Keratinocyte (primary cell): ENCODE measurements around the gene NAPB. TPM values are rescaled to one million over a fixed set of nuclear protein-coding genes. Genes with fewer than 3 reads are reported as not detected.

Experiments used
- DNase-seq: peaks from one replicate; pipeline ENCODE4 v3.0.0-alpha.2; 2011; ENCODE audit warnings: low read depth, missing footprints, low spot score
- FAIRE-seq: peaks from 2 replicates; lab custom pipeline; 2011; peaks lifted over from hg19 to GRCh38; lab: Jason Lieb, UNC
- H2AFZ ChIP-seq: 2 replicates; pipeline ENCODE4 v1.6.0; 2012; ENCODE audit warnings: low read length, control low read depth, inconsistent platforms; ENCODE audit not compliant: control insufficient read depth
- H3K27ac ChIP-seq: 2 replicates; pipeline ENCODE4 v1.5.1; 2011; ENCODE audit warnings: low read length; ENCODE audit not compliant: control insufficient read depth, insufficient read depth
- H3K27me3 ChIP-seq: 3 replicates; pipeline ENCODE4 v1.6.0; 2011; ENCODE audit warnings: low read length; ENCODE audit not compliant: control insufficient read depth, insufficient read depth; ENCODE audit errors: extremely low read depth
- H3K36me3 ChIP-seq, 2 experiments: 2 replicates in 1 of 2; 3 replicates in 1 of 2; pipeline ENCODE4 v1.5.1; 2011; ENCODE audit warnings: low read length in 2 of 2, mild to moderate bottlenecking in 1 of 2; ENCODE audit not compliant: control insufficient read depth in 2 of 2, insufficient read depth in 2 of 2; ENCODE audit errors: extremely low read depth in 1 of 2
- H3K4me1 ChIP-seq: 3 replicates; pipeline ENCODE4 v1.5.1; 2011; ENCODE audit warnings: low read length; ENCODE audit not compliant: control insufficient read depth, insufficient read depth; ENCODE audit errors: extremely low read depth
- H3K4me2 ChIP-seq: 3 replicates; pipeline ENCODE4 v1.6.0; 2011; ENCODE audit warnings: low read depth, low read length; ENCODE audit not compliant: control insufficient read depth, insufficient read depth; ENCODE audit errors: extremely low read depth
- H3K4me3 ChIP-seq, 3 experiments: fragments of 200-600 bp in 1 of 3; sonication (generic) in 1 of 3; 2 replicates in 2 of 3; 3 replicates in 1 of 3; pipeline ENCODE4 v1.5.1; 2011 to 2016; ENCODE audit warnings: low read length in 3 of 3, mild to moderate bottlenecking in 3 of 3, control low read depth in 2 of 3, inconsistent platforms in 1 of 3, low read depth in 1 of 3, mixed read lengths in 1 of 3, mixed run types in 1 of 3, moderate library complexity in 1 of 3; ENCODE audit not compliant: control insufficient read depth in 2 of 3, insufficient read depth in 2 of 3; ENCODE audit errors: extremely low read depth in 1 of 3
- H3K79me2 ChIP-seq: 2 replicates; pipeline ENCODE4 v1.6.0; 2012; ENCODE audit warnings: low read length; ENCODE audit not compliant: control insufficient read depth, insufficient read depth
- H3K9ac ChIP-seq: 3 replicates; pipeline ENCODE4 v1.6.0; 2011; ENCODE audit warnings: low read length; ENCODE audit not compliant: control insufficient read depth, insufficient read depth; ENCODE audit errors: extremely low read depth
- H3K9me1 ChIP-seq: 3 replicates; pipeline ENCODE4 v1.6.0; 2011; ENCODE audit warnings: low read length; ENCODE audit not compliant: control insufficient read depth, insufficient read depth; ENCODE audit errors: extremely low read depth
- H3K9me3 ChIP-seq: 2 replicates; pipeline ENCODE4 v1.5.1; 2012; ENCODE audit warnings: low read depth, low read length; ENCODE audit not compliant: control insufficient read depth
- H4K20me1 ChIP-seq: 3 replicates; pipeline ENCODE4 v1.6.0; 2011; ENCODE audit warnings: low read length; ENCODE audit not compliant: control insufficient read depth, insufficient read depth; ENCODE audit errors: extremely low read depth
- EZH2 ChIP-seq: IDR thresholded peaks from one replicate; pipeline ENCODE4 v1.6.1; 2012; ENCODE audit warnings: inconsistent platforms, mild to moderate bottlenecking, low read length, moderate library complexity
- dilution Hi-C: fragments of 300-500 bp; cut with MboI; formaldehyde crosslinking; loops from one replicate; pipeline ENCODE4 v1.7.0; 2020; ENCODE audit warnings: low sequenced_read_pairs; ENCODE audit not compliant: extremely low pct_ligation_motif_present
- polyA plus RNA-seq, 5 experiments: library from polyadenylated mRNA; depleted of rRNA in 3 of 5; stranded (reverse) in 3 of 5; stranded (forward) in 1 of 5; unstranded in 1 of 5; fragments of >200 nt; gene quantifications; 1 replicate in 1 of 5; 2 replicates in 3 of 5; 3 replicates in 1 of 5; pipeline versions ENCODE4 v1.2.1 to v1.2.3, GENCODE V29; 2011 to 2012; ENCODE audit warnings: missing spikeins in 2 of 5, low read depth in 1 of 5, low replicate concordance in 1 of 5
- TF ChIP-seq, protein P1 (sequence below), 3 experiments: IDR thresholded peaks in 1 of 3; conservative IDR thresholded peaks in 1 of 3; optimal IDR thresholded peaks in 1 of 3; 2 replicates in 2 of 3; 3 replicates in 1 of 3; pipeline versions ENCODE3 to v1.5.1; 2011; ENCODE audit warnings: low read length in 3 of 3, mild to moderate bottlenecking in 3 of 3, moderate library complexity in 2 of 3, control low read depth in 1 of 3, inconsistent platforms in 1 of 3; ENCODE audit not compliant: insufficient read depth in 2 of 3; ENCODE audit errors: extremely low read depth in 1 of 3

Gene NAPB
- polyA plus RNA-seq, 1 donor (not counting 4 experiments of a cell fraction or from before 2014, with no cell fraction given) = 11.6 TPM

DNA sequence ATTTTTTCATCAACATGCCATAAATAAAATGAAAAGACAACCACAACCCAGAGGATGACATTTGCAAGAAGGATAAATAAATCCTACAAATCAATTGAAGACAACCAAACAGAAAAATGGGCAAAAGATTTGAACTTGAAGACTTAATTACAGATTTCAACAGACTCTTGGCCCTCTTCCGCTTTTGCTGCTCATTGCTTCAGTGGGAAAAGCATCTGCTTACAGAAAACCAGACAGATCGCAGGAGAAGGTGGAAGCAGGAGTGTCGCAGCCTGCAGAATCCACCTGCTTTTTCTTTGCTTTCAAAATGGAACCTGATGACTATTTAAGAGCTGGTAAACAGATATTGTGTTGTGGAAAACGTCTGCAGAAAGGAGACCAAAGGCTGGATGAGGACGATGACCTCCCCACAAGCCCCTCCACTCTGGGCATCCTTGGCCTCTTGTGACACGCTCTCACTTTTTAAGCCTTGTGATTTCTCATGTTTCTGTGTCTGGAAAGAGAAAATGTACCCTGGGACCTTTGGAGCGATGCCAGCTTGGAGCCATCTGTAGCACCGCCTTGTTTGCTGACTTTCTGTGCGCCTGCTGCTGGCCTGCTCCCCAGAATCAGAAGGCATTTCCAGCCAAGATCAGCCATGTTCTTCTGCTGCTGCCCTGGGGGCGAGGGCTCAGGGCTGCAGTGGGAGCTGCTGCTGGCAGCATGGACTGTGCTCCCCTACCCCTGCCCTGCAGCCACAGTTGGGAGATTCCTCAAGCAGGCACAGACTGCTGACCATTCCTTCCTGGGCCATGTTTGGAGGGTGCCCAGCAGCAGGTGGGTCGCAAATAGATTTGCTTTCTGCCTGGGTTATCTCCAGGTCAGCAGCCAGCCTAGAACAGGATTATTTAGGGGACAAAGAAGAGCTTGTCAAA, 14.6 kb upstream of the NAPB start:
- H3K9ac ChIP-seq = no peak overlapping the region
- DNase-seq (no peak), FAIRE-seq (no peak)
- no peak overlapping the region for H2AFZ ChIP-seq
- no peak overlapping the region for H3K4me3 ChIP-seq
- H4K20me1 ChIP-seq = no peaks in the 10 kb centered on the region
- dilution Hi-C loops = no loop called here
- TF ChIP-seq, protein P1, sequence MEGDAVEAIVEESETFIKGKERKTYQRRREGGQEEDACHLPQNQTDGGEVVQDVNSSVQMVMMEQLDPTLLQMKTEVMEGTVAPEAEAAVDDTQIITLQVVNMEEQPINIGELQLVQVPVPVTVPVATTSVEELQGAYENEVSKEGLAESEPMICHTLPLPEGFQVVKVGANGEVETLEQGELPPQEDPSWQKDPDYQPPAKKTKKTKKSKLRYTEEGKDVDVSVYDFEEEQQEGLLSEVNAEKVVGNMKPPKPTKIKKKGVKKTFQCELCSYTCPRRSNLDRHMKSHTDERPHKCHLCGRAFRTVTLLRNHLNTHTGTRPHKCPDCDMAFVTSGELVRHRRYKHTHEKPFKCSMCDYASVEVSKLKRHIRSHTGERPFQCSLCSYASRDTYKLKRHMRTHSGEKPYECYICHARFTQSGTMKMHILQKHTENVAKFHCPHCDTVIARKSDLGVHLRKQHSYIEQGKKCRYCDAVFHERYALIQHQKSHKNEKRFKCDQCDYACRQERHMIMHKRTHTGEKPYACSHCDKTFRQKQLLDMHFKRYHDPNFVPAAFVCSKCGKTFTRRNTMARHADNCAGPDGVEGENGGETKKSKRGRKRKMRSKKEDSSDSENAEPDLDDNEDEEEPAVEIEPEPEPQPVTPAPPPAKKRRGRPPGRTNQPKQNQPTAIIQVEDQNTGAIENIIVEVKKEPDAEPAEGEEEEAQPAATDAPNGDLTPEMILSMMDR (optimal IDR thresholded peaks at IDR 0.05 in 1 of 3, IDR thresholded peaks at IDR 0.05 in 1 of 3, conservative IDR thresholded peaks at IDR 0.05 in 1 of 3; ENCODE audit: extremely low read depth in 1 of 3, insufficient read depth in 2 of 3, low read length in 3 of 3) = no peak
- no peak for TF ChIP-seq EZH2
- no peaks in the 10 kb centered on the region for H3K9me1 ChIP-seq
- H3K27ac ChIP-seq = no peak overlapping the region
- H3K9me3 ChIP-seq = no peaks in the 10 kb centered on the region
- H3K4me2 ChIP-seq = no peak overlapping the region
- H3K4me1 ChIP-seq = no peaks in the 10 kb centered on the region
- H3K27me3 ChIP-seq = no peaks in the 10 kb centered on the region
- no peaks in the 10 kb centered on the region for H3K79me2 ChIP-seq
- no peaks in the 10 kb centered on the region for H3K36me3 ChIP-seq

GRCh38 chr20:23434521-23435313, 13.4 kb upstream of the NAPB start:
- Histone ChIP-seq H2AFZ (no peak overlapping the region), H3K27me3 (no peaks in the 10 kb centered on the region), H3K36me3 (no peaks in the 10 kb centered on the region), H3K27ac (no peak overlapping the region), H4K20me1 (no peaks in the 10 kb centered on the region), H3K9me1 (no peaks in the 10 kb centered on the region), H3K9me3 (no peaks in the 10 kb centered on the region), H3K9ac (no peak overlapping the region), H3K79me2 (no peaks in the 10 kb centered on the region), H3K4me2 (no peak overlapping the region), H3K4me3 (no peak overlapping the region), H3K4me1 (no peaks in the 10 kb centered on the region)
- no peak for FAIRE-seq
- DNase-seq = no peak
- TF ChIP-seq, protein P1 (optimal IDR thresholded peaks at IDR 0.05 in 1 of 3, IDR thresholded peaks at IDR 0.05 in 1 of 3, conservative IDR thresholded peaks at IDR 0.05 in 1 of 3; ENCODE audit: extremely low read depth in 1 of 3, insufficient read depth in 2 of 3, low read length in 3 of 3) = no peak
- TF ChIP-seq EZH2 = no peak
- dilution Hi-C loops = no loop called here
